Heart left ventricle (tissue), 16 donors: ENCODE results near the gene SPAG17. TPM values are rescaled to one million over a fixed set of nuclear protein-coding genes. Genes with fewer than 3 reads are reported as not detected.

Experiments
- ATAC-seq, 4 donors: fragments of 200-7000 bp; cut with Tn5 transposase; one replicate each; pipeline ENCODE4 v1.9.1; 2020 to 2022; ENCODE audit warnings: moderate library complexity in 4 of 4, mild to moderate bottlenecking in 3 of 4, moderate number of reproducible peaks in 1 of 4
- DNase-seq, 5 donors: peaks; one replicate each; pipeline ENCODE4 v3.0.0-alpha.2; 2020
- H3K27ac ChIP-seq, 12 donors: fragments of 200-600 bp; sonication (generic) in 4 of 12; one replicate each; pipeline versions ENCODE4 v1.5.0 to v1.8.0; 2016 to 2022; ENCODE audit warnings: mild to moderate bottlenecking in 2 of 12
- H3K27me3 ChIP-seq, 9 donors: fragments of 200-600 bp; sonication (generic) in 2 of 9; one replicate each; pipeline versions ENCODE4 v1.5.1 to v1.8.0; 2016 to 2022; ENCODE audit warnings: mild to moderate bottlenecking in 3 of 9
- H3K36me3 ChIP-seq, 9 donors: fragments of 200-600 bp; sonication (generic) in 2 of 9; one replicate each; pipeline versions ENCODE4 v1.5.0 to v1.8.0; 2018 to 2022; ENCODE audit warnings: mild to moderate bottlenecking in 2 of 9
- H3K4me1 ChIP-seq, 12 donors: fragments of 200-600 bp; sonication (generic) in 4 of 12; one replicate each; pipeline versions ENCODE4 v1.5.0 to v1.8.0; 2016 to 2022; ENCODE audit warnings: mild to moderate bottlenecking in 3 of 12
- H3K4me3 ChIP-seq, 12 donors: fragments of 200-600 bp; sonication (generic) in 4 of 12; one replicate each; pipeline versions ENCODE4 v1.5.0 to v1.8.0; 2017 to 2022; ENCODE audit warnings: mild to moderate bottlenecking in 9 of 12, moderate library complexity in 4 of 12
- H3K9me3 ChIP-seq, 12 donors: fragments of 200-600 bp; sonication (generic) in 4 of 12; one replicate each; pipeline versions ENCODE4 v1.5.0 to v1.8.0; 2016 to 2022; ENCODE audit warnings: mild to moderate bottlenecking in 1 of 12
- POLR2A ChIP-seq, 2 donors: fragments of 450-650 bp; IDR thresholded peaks; one replicate each; pipeline ENCODE4 v1.6.1; 2017; ENCODE audit warnings: antibody characterized with exemption in 2 of 2, mild to moderate bottlenecking in 2 of 2, moderate library complexity in 2 of 2
- WGBS, 4 donors: extraction: QIAGEN DNeasy Blood & Tissue Kit in 2 of 4; methylation state at CpG; one replicate each; pipeline versions ENCODE4 v1.1.5 to v1.1.7; 2013 to 2018; 5-methylcytosine and 5-hydroxymethylcytosine counted together
- intact Hi-C, 10 donors: fragments of 100-400 bp; cut with DNase I; formaldehyde crosslinking; loops; one replicate each; pipeline versions ENCODE4 v1.11.1 to v1.14.2; 2022
- polyA plus RNA-seq, 2 donors: library from polyadenylated mRNA; stranded (reverse); fragments of 200-250 nt; gene quantifications; one replicate each; pipeline ENCODE4 v1.2.3, GENCODE V29; 2013
- total RNA-seq, 9 donors: library from RNA; depleted of rRNA in 2 of 9; stranded (reverse); fragments of >200 nt in 2 of 9; fragmentation: NEBNext Ultra II Directional in 3 of 9; extraction: Animal tissue kit (Norgen Biotek cat#: 25700) in 3 of 9; gene quantifications; one replicate each; pipeline versions ENCODE4 v1.1.0 to v1.2.4, GENCODE V29; 2016 to 2023
- TF ChIP-seq, protein P1 (sequence below), 12 donors: fragments of 200-600 bp; sonication (generic) in 4 of 12; IDR thresholded peaks; one replicate each; pipeline versions ENCODE4 v1.5.0 to v1.8.0; 2018 to 2022; ENCODE audit warnings: antibody characterized with exemption in 12 of 12, mild to moderate bottlenecking in 5 of 12
- donor health status: ischemic (EF 13 %, LVEDD 7.1; RV severe dilation, severe dysfunction).
- donor health status: healthy with polysubstance abuse.
- donor health status: DM: no; HTN: yes; CAD: no.
- donor health status: DM: no; HTN: no; CAD: no.
- donor health status: ischemic (EF 25% LVEDD 6.9; RV normal size, moderate dysfunction).
- donor health status: ischemic (EF 25% LVEDD 5.7; RV mildly dilated, moderate dysfunction).
- donor health status: healthy.
- donor health status: DM: yes; HTN: yes; CAD: no.
- donor health status: ischemic (EF 35%, LVEDD 5.7; RV mildly dilated, moderate dysfunction).
- donor health status: nonischemic (EF 11% LVEDD 7.7; RV severe dilation, severe dysfunction).
- donor health status: DM: yes; HTN: yes; CAD: no.
- donor health status: PGD.
- donor health status: ischemic (EF 29% LVEDD 5.4; RV normal size, mild dysfunction).
- donor health status: nonischemic (EF 23%, LVEDD 6.1; RV moderate dilation, normal function).

Gene SPAG17
- total and polyA plus RNA-seq, 11 donors, result 0.38 to 0.48 TPM; not detected in 9

DNA sequence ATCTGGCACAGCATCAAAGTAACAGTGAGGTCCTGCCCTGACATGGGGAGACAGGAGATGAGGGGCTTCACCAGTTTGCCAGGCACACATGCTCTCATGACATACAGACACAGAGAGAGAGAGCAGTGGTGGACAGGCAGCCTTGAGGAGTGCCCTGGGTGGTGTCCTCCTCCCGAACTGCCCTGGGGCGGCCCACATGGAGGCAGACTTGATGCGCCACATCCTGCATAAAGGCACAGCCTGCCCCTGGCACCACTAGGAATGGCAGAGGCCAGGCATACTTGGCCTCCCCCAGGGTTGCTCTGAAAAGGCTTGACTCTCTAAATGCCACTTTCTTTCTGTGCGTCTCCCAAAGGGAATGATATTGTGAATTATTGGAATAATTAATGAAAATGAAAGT, 67.5 kb downstream of the SPAG17 start:
- H3K4me1 ChIP-seq, result peaks cover 0 to 24% (median 0%) of the 10 kb centered on the region in 12 donors
- no peak overlapping the region for H3K27ac ChIP-seq
- H3K27me3 ChIP-seq, result no peaks in the 10 kb centered on the region
- WGBS, 4 donors, result 83 to 90% (median 85%) methylated on average over 4 of the region's 4 CpGs
- no peak for TF ChIP-seq POLR2A (IDR thresholded peaks at IDR 0.05)
- TF ChIP-seq, protein P1, sequence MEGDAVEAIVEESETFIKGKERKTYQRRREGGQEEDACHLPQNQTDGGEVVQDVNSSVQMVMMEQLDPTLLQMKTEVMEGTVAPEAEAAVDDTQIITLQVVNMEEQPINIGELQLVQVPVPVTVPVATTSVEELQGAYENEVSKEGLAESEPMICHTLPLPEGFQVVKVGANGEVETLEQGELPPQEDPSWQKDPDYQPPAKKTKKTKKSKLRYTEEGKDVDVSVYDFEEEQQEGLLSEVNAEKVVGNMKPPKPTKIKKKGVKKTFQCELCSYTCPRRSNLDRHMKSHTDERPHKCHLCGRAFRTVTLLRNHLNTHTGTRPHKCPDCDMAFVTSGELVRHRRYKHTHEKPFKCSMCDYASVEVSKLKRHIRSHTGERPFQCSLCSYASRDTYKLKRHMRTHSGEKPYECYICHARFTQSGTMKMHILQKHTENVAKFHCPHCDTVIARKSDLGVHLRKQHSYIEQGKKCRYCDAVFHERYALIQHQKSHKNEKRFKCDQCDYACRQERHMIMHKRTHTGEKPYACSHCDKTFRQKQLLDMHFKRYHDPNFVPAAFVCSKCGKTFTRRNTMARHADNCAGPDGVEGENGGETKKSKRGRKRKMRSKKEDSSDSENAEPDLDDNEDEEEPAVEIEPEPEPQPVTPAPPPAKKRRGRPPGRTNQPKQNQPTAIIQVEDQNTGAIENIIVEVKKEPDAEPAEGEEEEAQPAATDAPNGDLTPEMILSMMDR (IDR thresholded peaks at IDR 0.05), result no peak
- intact Hi-C loops, result no loop called here
- no peak overlapping the region for H3K4me3 ChIP-seq
- no peak for ATAC-seq
- no peaks in the 10 kb centered on the region for H3K36me3 ChIP-seq
- no peaks in the 10 kb centered on the region for H3K9me3 ChIP-seq
- DNase-seq, result no peak

DNA sequence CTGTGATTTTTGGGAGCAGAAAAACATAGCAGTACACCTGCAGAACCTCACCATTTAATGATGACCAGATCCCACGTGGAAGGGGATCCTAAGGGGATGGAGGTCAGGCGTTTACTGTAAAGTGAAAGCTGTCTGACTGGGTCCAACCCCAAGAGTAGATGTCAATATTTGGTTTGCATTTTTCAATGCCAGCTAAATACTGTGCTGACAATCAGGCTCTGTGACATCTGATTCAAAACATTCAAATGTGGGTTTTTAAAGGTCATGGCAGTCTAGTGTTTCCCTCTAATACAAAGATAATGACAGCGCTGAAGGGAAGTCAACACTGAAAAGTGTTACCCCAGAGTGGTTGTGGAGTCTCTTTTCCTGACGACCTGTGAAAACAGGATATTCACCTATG, 68.1 kb downstream of the SPAG17 start:
- no peak for TF ChIP-seq POLR2A (IDR thresholded peaks at IDR 0.05)
- TF ChIP-seq, protein P1 (IDR thresholded peaks at IDR 0.05), result no peak
- no peak for DNase-seq
- peaks cover 0 to 24% (median 0%) of the 10 kb centered on the region in 12 donors for H3K4me1 ChIP-seq
- no peaks in the 10 kb centered on the region for H3K9me3 ChIP-seq
- H3K27ac ChIP-seq, result no peak overlapping the region
- H3K27me3 ChIP-seq, result no peaks in the 10 kb centered on the region
- intact Hi-C loops, result no loop called here
- no peak overlapping the region for H3K4me3 ChIP-seq
- H3K36me3 ChIP-seq, result no peaks in the 10 kb centered on the region
- WGBS, 4 donors, result 50 to 60% (median 53%) methylated on average over 4 of the region's 4 CpGs
- ATAC-seq, result no peak

DNA sequence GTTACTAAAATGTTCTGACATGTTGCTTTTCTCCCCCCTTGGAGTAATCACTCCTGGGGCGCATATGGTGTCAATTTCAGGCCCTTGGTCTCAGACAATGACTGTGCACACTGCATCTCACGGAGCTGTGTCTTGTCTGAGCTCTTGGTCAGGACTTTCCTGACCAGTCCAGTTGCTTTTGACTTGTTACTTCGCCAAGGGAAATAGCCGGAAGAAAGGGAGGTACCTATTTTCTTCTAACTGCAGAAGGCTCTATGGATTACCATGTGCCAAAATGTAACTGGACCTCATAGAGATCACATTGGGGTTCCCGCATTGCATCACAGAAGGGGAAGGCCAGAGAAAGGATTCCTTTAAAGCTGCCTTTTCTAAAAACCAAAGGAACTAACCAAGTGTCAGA, 68.6 kb downstream of the SPAG17 start:
- Histone ChIP-seq H3K27ac (no peak overlapping the region), H3K27me3 (no peaks in the 10 kb centered on the region), H3K36me3 (no peaks in the 10 kb centered on the region), H3K4me3 (no peak overlapping the region), H3K9me3 (no peaks in the 10 kb centered on the region), H3K4me1 (peaks cover 0 to 24% (median 0%) of the 10 kb centered on the region in 12 donors)
- intact Hi-C loops, result no loop called here
- TF ChIP-seq, protein P1 (IDR thresholded peaks at IDR 0.05), result no peak
- no peak for TF ChIP-seq POLR2A (IDR thresholded peaks at IDR 0.05)
- DNase-seq (no peak), ATAC-seq (peak in 3 of 4 donors; percentile 37 to 56 (median 53))
- WGBS, 4 donors, result 71 to 76% (median 74%) methylated on average over 5 of the region's 5 CpGs

DNA sequence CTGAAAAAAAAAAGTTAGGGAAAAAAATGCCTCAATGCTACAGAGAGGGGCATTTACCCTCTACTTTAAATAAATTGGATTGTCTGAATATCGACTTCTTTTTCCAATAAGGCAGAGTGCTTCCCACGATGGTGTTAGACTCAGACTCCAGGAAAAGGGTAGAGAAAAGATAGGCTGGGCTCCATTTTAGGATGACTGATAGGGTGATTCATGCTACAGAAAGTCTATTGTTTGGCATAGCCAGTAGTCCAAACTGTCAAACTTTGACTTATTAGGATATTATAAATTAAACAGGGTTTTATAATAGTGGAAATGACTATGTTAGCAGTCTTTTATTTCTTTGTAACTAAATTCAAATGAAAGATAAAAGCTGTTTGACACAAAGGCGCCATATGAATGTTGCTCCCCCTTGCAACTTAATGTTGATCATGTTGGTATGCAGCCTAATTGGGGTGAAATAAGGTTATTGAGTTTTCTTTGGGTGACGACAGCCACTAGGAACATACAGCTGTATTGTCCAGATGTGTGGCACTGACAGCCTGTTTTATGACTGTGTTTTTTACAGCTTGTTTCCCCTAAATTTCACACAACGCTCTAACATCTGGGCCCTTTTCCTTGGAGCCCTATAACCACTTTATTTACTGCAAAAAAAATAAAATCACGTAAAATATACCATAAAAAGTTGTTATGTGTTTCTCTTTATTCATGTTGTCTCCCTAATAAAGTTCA, 69.3 kb downstream of the SPAG17 start:
- peaks cover 0 to 24% (median 0%) of the 10 kb centered on the region in 12 donors for H3K4me1 ChIP-seq
- ATAC-seq, result no peak
- intact Hi-C loops, result no loop called here
- no peak for DNase-seq
- TF ChIP-seq POLR2A (IDR thresholded peaks at IDR 0.05), result no peak
- TF ChIP-seq, protein P1 (IDR thresholded peaks at IDR 0.05), result no peak
- no peaks in the 10 kb centered on the region for H3K9me3 ChIP-seq
- WGBS, 4 donors, result 66 to 75% (median 69%) methylated on average over 6 of the region's 6 CpGs
- H3K4me3 ChIP-seq, result no peak overlapping the region
- H3K36me3 ChIP-seq, result no peaks in the 10 kb centered on the region
- H3K27me3 ChIP-seq, result no peaks in the 10 kb centered on the region
- no peak overlapping the region for H3K27ac ChIP-seq
